ENCODE results near the gene LGR6. TPM values are rescaled to one million over a fixed set of nuclear protein-coding genes. Genes with fewer than 3 reads are reported as not detected.

The LGR6 gene
- total and polyA plus RNA-seq, 4 donors: 11.6 to 67.8 (median 33.6) TPM

DNA sequence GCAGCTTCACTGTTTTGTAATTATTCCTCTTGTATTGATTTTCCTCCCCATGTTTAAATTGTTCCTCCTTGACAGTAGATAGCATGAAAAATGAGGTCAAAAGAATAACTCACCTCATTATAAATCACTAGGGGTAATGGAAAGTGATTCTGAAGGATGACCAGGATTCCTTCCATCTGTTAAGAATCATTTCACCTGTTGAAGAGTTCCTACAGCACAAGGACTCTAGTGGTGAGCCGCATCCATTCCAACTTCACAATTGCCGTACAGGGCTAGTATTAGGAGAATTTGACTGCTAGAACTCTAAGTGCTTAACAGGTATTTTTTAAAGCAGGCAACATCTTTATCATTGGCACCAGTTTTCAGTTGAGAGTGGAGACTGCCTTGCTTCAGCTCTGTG, 168.6 kb downstream of the LGR6 start:
- H3K9me3 ChIP-seq (ENCODE audit: control insufficient read depth, low read length): no peaks in the 10 kb centered on the region
- 90 to 92% methylated on average over 2 of the region's 2 CpGs for WGBS, 2 donors
- H3K36me3 ChIP-seq (ENCODE audit: control insufficient read depth in 1 of 2, insufficient read depth in 2 of 2, low read length in 1 of 2): no peaks in the 10 kb centered on the region
- DNase-seq (no peak), ATAC-seq (ENCODE audit: low FRiP score) (no peak)
- no peaks in the 10 kb centered on the region for H3K4me1 ChIP-seq (ENCODE audit: control insufficient read depth in 1 of 2, insufficient read depth in 2 of 2, low read length in 2 of 2)
- H3K4me3 ChIP-seq (ENCODE audit: low read length in 2 of 2): no peak overlapping the region
- H3K27ac ChIP-seq (ENCODE audit: low read depth in 1 of 2, low read length in 2 of 2): no peak overlapping the region
- no peaks in the 10 kb centered on the region for H3K27me3 ChIP-seq (ENCODE audit: control insufficient read depth in 1 of 2, insufficient read depth in 2 of 2, low read length in 1 of 2)
- intact Hi-C loops (cut with DNase I): no loop called here

DNA sequence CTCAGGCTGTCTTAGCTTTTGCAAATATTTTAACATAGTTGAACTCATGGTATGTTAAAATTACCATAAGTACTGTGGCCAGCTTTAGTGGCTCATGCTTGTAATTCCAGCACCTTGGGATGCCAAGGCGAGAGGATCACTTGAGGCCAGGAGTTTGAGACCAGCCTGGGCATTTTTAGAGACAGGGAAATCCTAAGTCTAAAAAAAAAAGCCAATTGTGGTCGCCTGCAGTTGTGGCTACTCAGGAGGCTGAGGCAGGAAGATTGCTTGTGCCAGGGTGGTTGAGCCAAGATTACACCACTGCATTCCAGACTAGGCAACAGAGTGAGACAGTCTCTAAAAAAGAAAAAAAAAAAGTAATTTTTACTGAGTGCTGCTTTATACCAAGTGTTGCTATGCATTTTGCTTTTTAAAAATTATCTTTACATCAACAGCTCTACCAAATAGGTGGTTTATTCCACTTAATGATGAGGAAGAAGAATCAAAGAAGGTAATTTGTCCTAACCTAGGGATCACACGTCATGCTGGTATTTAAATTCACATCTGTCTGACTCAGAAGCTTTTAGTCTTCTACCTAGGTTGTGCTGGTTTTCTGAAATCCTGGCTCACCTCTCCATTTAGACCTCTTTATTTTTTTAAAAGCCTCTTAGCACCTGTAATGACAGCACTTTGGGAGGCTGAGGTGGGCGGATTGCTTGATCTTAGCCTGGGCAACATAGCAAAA, 171.7 kb downstream of the LGR6 start:
- H3K27ac ChIP-seq (ENCODE audit: low read depth in 1 of 2, low read length in 2 of 2): no peak overlapping the region
- 27 to 30% methylated on average over 4 of the region's 4 CpGs for WGBS, 2 donors

DNA sequence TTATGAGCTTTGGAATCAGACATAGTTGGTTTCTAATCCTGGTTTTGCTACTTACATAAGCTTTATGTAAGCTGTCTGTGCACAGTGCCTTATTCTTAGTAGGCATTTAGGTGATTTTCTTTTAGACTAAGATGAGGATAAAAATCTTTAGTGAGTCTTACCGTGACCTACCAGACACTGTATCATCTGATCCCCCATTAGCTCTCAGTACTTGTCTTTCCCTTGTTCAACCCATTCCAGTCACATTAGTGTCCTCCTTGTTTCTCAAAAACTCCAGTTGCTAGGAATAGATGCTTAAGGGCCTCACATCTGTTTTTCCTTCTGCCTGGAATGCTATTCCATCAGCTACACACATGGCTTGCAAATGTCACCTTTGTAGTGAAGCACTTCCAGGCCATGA, 173.7 kb downstream of the LGR6 start:
- no peaks in the 10 kb centered on the region for H3K4me1 ChIP-seq (ENCODE audit: control insufficient read depth in 1 of 2, insufficient read depth in 2 of 2, low read length in 2 of 2)
- WGBS, 2 donors: 89 to 90% methylated on average over 1 of the region's 1 CpG
- H3K36me3 ChIP-seq (ENCODE audit: control insufficient read depth in 1 of 2, insufficient read depth in 2 of 2, low read length in 1 of 2): no peaks in the 10 kb centered on the region
- intact Hi-C loops (cut with DNase I): no loop called here
- H3K27me3 ChIP-seq (ENCODE audit: control insufficient read depth in 1 of 2, insufficient read depth in 2 of 2, low read length in 1 of 2): no peaks in the 10 kb centered on the region
- DNase-seq (no peak), ATAC-seq (ENCODE audit: low FRiP score) (no peak)
- no peak overlapping the region for H3K4me3 ChIP-seq (ENCODE audit: low read length in 2 of 2)
- no peak overlapping the region for H3K27ac ChIP-seq (ENCODE audit: low read depth in 1 of 2, low read length in 2 of 2)
- no peaks in the 10 kb centered on the region for H3K9me3 ChIP-seq (ENCODE audit: control insufficient read depth, low read length)

More for the DNA sequence above, 171.7 kb downstream of the LGR6 start:
- DNase-seq (no peak), ATAC-seq (ENCODE audit: low FRiP score) (no peak)
- Histone ChIP-seq H3K4me1 (ENCODE audit: control insufficient read depth in 1 of 2, insufficient read depth in 2 of 2, low read length in 2 of 2) (no peaks in the 10 kb centered on the region), H3K36me3 (ENCODE audit: control insufficient read depth in 1 of 2, insufficient read depth in 2 of 2, low read length in 1 of 2) (no peaks in the 10 kb centered on the region), H3K4me3 (ENCODE audit: low read length in 2 of 2) (no peak overlapping the region), H3K27me3 (ENCODE audit: control insufficient read depth in 1 of 2, insufficient read depth in 2 of 2, low read length in 1 of 2) (no peaks in the 10 kb centered on the region), H3K9me3 (ENCODE audit: control insufficient read depth, low read length) (no peaks in the 10 kb centered on the region)
- intact Hi-C loops (cut with DNase I): no loop called here

Other genes with a start within 250 kb of the LGR6 start
- 100 to 1,000 TPM; 347 to 469 TPM for gene LMOD1, start 247.3 kb upstream of the LGR6 start, total RNA-seq
- 100 to 1,000 TPM; 368 to 601 TPM for gene LMOD1, start 247.3 kb upstream of the LGR6 start, polyA plus RNA-seq
- 10 to 100 TPM; 29.2 to 48.8 TPM for gene TIMM17A, start 238.3 kb upstream of the LGR6 start, total RNA-seq
- gene TIMM17A, start 238.3 kb upstream of the LGR6 start, polyA plus RNA-seq: 10 to 100 TPM; 34.4 to 77.4 TPM
- gene RNPEP, start 211.2 kb upstream of the LGR6 start, total RNA-seq: 10 to 100 TPM; 28.0 to 43.1 TPM
- 10 to 100 TPM; 29.1 to 31.6 TPM for gene RNPEP, start 211.2 kb upstream of the LGR6 start, polyA plus RNA-seq
- under 1 TPM; 0.27 to 0.68 TPM for gene ELF3, start 183.2 kb upstream of the LGR6 start, total RNA-seq
- gene ELF3, start 183.2 kb upstream of the LGR6 start, polyA plus RNA-seq: 10 to 100 TPM in 1 of 2 donors, 1 to 10 TPM in 1; 2.3 to 50.6 TPM
- under 1 TPM in 1 of 2 donors, not detected in 1; 0.06 TPM for gene GPR37L1, start 70.9 kb upstream of the LGR6 start, total RNA-seq
- gene GPR37L1, start 70.9 kb upstream of the LGR6 start, polyA plus RNA-seq: not detected
- 10 to 100 TPM; 66.3 to 87.7 TPM for gene ARL8A, start 49.1 kb upstream of the LGR6 start, total RNA-seq
- 10 to 100 TPM; 21.8 to 32.2 TPM for gene ARL8A, start 49.1 kb upstream of the LGR6 start, polyA plus RNA-seq
- 1 to 10 TPM; 3.4 to 5.7 TPM for gene PTPN7, start 33.2 kb upstream of the LGR6 start, total RNA-seq
- gene PTPN7, start 33.2 kb upstream of the LGR6 start, polyA plus RNA-seq: 1 to 10 TPM in 1 of 2 donors, under 1 TPM in 1; 0.33 to 3.4 TPM
- gene UBE2T, start 148.1 kb downstream of the LGR6 start, total RNA-seq: 1 to 10 TPM in 1 of 2 donors, under 1 TPM in 1; 0.75 to 1.0 TPM
- gene UBE2T, start 148.1 kb downstream of the LGR6 start, polyA plus RNA-seq: 1 to 10 TPM; 1.8 to 3.5 TPM
- gene PPP1R12B, start 154.9 kb downstream of the LGR6 start, total RNA-seq: 1,000 to 10,000 TPM in 1 of 2 donors, 100 to 1,000 TPM in 1; 595 to 1,102 TPM
- 100 to 1,000 TPM; 102 to 197 TPM for gene PPP1R12B, start 154.9 kb downstream of the LGR6 start, polyA plus RNA-seq